ENCODE results near the gene NTHL1.

The NTHL1 gene

GRCh38 chr16:2047330-2048115 is at the start of gene NTHL1, which contains the start of gene TSC2:
Gene NTHL1, minus strand, starts transcription at chr16:2047834. Its CDS starts 11 bp downstream, at chr16:2047823.
Gene TSC2, plus strand, starts transcription at chr16:2047985. Its CDS starts 631 bp downstream, at chr16:2048616.
- DNase-seq (ENCODE audit: low read depth in 1 of 2, low spot score in 1 of 2), result peak; percentile 83 to 89

GRCh38 chr16:2096853-2097595 is 49.4 kb upstream of the NTHL1 start:
- DNase-seq (ENCODE audit: low read depth in 1 of 2, low spot score in 1 of 2), result no peak

- DNase-seq (ENCODE audit: low read depth in 1 of 2, low spot score in 1 of 2), result no peak
Observed at GRCh38 chr16:2095918-2096582, 48.4 kb upstream of the NTHL1 start.

GRCh38 chr16:2095315-2095853 is 47.8 kb upstream of the NTHL1 start:
- DNase-seq (ENCODE audit: low read depth in 1 of 2, low spot score in 1 of 2), result no peak

- DNase-seq (ENCODE audit: low read depth in 1 of 2, low spot score in 1 of 2), result no peak
Observed at GRCh38 chr16:2093793-2094192, 46.2 kb upstream of the NTHL1 start.

GRCh38 chr16:2092866-2093265 is 45.2 kb upstream of the NTHL1 start:
- DNase-seq (ENCODE audit: low read depth in 1 of 2, low spot score in 1 of 2), result no peak

- DNase-seq (ENCODE audit: low read depth in 1 of 2, low spot score in 1 of 2), result no peak
Observed at GRCh38 chr16:2092256-2092620, 44.6 kb upstream of the NTHL1 start.

- no peak for DNase-seq (ENCODE audit: low read depth in 1 of 2, low spot score in 1 of 2)
Observed at GRCh38 chr16:2091547-2092255, 44.1 kb upstream of the NTHL1 start.

GRCh38 chr16:2090777-2091546 is 43.3 kb upstream of the NTHL1 start:
- no peak for DNase-seq (ENCODE audit: low read depth in 1 of 2, low spot score in 1 of 2)

- DNase-seq (ENCODE audit: low read depth in 1 of 2, low spot score in 1 of 2), result no peak
Observed at GRCh38 chr16:2090481-2090776, 42.8 kb upstream of the NTHL1 start.

GRCh38 chr16:2089706-2090480 is 42.3 kb upstream of the NTHL1 start:
- no peak for DNase-seq (ENCODE audit: low read depth in 1 of 2, low spot score in 1 of 2)

GRCh38 chr16:2088759-2089358 is 41.2 kb upstream of the NTHL1 start:
- DNase-seq (ENCODE audit: low read depth in 1 of 2, low spot score in 1 of 2), result no peak

- no peak for DNase-seq (ENCODE audit: low read depth in 1 of 2, low spot score in 1 of 2)
Observed at GRCh38 chr16:2087748-2088631, 40.4 kb upstream of the NTHL1 start.

GRCh38 chr16:2086812-2087747 is 39.4 kb upstream of the NTHL1 start:
- no peak for DNase-seq (ENCODE audit: low read depth in 1 of 2, low spot score in 1 of 2)

- DNase-seq (ENCODE audit: low read depth in 1 of 2, low spot score in 1 of 2), result no peak
Observed at GRCh38 chr16:2086106-2086742, 38.6 kb upstream of the NTHL1 start.

GRCh38 chr16:2085669-2086068 is 38.0 kb upstream of the NTHL1 start:
- no peak for DNase-seq (ENCODE audit: low read depth in 1 of 2, low spot score in 1 of 2)
